PFSK-1 (cell line): ENCODE data around the gene HRK.

ENCODE experiments used
- FOXP2 ChIP-seq: optimal IDR thresholded peaks from 2 replicates; pipeline ENCODE3; 2011; ENCODE audit warnings: borderline replicate concordance, control low read depth, inconsistent platforms; ENCODE audit not compliant: insufficient read depth; ENCODE audit errors: extremely low read length, extremely low read depth
- POLR2AphosphoS5 ChIP-seq: IDR thresholded peaks from 2 replicates; pipeline ENCODE4 v1.6.1; 2012; ENCODE audit warnings: low read depth, mild to moderate bottlenecking, control low read depth, low read length, moderate library complexity
- REST ChIP-seq, 2 experiments: IDR thresholded peaks; 2 replicates each; pipeline versions ENCODE4 v1.6.1 to v1.8.0; 2011 to 2012; ENCODE audit warnings: low read depth in 2 of 2, low read length in 2 of 2, control low read depth in 1 of 2, inconsistent platforms in 1 of 2, mild to moderate bottlenecking in 1 of 2, moderate library complexity in 1 of 2; ENCODE audit not compliant: insufficient read depth in 1 of 2
- SIN3A ChIP-seq: IDR thresholded peaks from 2 replicates; pipeline ENCODE4 v1.6.1; 2012; ENCODE audit warnings: mild to moderate bottlenecking, low read length, moderate library complexity, borderline replicate concordance; ENCODE audit not compliant: insufficient read depth
- TAF1 ChIP-seq: IDR thresholded peaks from 2 replicates; pipeline ENCODE4 v1.6.1; 2012; ENCODE audit warnings: low read length, control low read depth, borderline replicate concordance; ENCODE audit not compliant: insufficient read depth

Gene HRK

DNA sequence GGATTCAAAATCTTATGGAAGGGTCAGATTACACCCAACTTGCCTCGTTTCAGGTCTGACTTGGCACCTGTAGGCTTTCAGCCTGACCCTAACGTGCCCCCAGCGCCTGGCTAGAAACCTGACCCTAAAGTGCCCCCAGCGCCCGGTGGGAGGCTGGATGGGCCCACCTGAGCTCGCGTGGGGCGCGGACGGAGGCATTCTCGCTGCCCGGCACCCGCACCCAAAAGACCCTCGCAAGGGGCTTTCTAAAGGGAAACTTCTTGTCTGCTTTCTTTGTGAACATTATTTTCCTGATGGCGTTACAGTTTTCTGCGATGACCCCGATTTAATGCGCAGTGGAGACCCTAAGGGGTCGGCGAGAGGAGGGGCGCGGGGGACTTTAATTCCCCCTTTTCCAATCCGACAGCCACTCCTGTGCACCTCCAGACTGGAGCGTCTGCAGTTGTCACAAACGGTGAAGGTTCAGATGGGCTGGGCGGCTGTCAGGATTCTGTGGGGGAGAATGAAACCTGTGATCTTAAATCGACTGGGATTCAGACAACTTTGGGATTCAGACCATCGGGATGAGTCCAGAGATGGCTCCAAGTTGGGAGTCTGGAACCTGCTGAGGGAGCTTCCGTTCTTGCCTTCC, 751 bp upstream of the HRK start:
- TF ChIP-seq REST (IDR thresholded peaks at IDR 0.05; ENCODE audit: insufficient read depth in 1 of 2, low read depth in 2 of 2, low read length in 2 of 2) (no peak), SIN3A (no peak), FOXP2 (no peak), POLR2AphosphoS5 (no peak), TAF1 (no peak)

- TF ChIP-seq TAF1 (no peak), REST (IDR thresholded peaks at IDR 0.05; ENCODE audit: insufficient read depth in 1 of 2, low read depth in 2 of 2, low read length in 2 of 2) (no peak)
These were observed 370 bp downstream of the HRK start for GRCh38 chr12:116880817-116881324.

GRCh38 chr12:116880213-116880816, 926 bp downstream of the HRK start:
- TF ChIP-seq REST (IDR thresholded peaks at IDR 0.05; ENCODE audit: insufficient read depth in 1 of 2, low read depth in 2 of 2, low read length in 2 of 2): no peak
- TF ChIP-seq POLR2AphosphoS5: no peak
- TF ChIP-seq FOXP2: no peak
- TF ChIP-seq SIN3A: no peak
- TF ChIP-seq TAF1: no peak

DNA sequence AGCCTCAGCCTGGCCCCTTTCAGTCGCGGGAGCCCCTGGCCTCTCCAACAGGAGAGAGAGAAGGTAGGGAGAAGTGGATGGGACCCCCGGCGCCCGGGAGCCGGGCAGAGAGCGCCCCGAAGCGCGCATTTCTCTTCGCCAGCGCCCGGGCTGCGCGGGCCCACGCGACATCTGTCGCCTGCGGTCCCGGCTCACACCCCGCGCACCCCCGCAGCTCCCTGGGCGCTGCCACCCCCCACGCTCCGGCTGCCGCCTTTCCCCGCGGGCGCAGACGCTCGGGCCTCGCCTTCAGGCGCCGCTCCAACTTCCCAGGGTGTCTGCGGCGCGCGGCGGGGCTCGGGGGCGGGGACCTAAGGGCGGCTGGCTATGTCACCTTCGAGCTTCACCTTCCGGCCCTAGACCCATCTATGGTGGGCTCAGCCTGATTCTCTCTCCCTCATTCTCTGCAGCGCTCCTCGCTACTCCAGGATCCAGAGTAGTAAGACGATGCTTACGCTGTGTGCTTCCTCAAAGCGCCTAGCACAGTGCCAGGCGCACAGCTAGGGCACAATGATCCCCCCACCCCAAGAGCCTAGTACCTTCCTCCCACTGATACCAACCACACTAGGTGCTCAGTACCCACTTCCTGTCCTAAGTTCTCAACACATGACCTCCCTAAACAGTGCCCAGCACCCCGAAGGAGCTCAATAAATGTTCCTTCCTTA, 1.6 kb downstream of the HRK start:
- TF ChIP-seq REST (IDR thresholded peaks at IDR 0.05; ENCODE audit: insufficient read depth in 1 of 2, low read depth in 2 of 2, low read length in 2 of 2): no peak
